SK-N-SH treated with all-trans-retinoic acid at 6 μM for 48 hours (cell line): ENCODE results near the gene GALNT7.

ENCODE experiments used
- ARNTL ChIP-seq: fragments of 450-650 bp; formaldehyde crosslinking; IDR thresholded peaks from 2 replicates; pipeline ENCODE4 v1.5.0; 2020; ENCODE audit warnings: low read depth, mild to moderate bottlenecking, moderate library complexity, borderline replicate concordance
- BACH2 ChIP-seq: fragments of 250-450 bp; sonication (Bioruptor Pico); IDR thresholded peaks from 2 replicates; pipeline ENCODE4 v1.9.0; 2021; ENCODE audit warnings: mild to moderate bottlenecking, borderline replicate concordance
- CREB5 ChIP-seq: fragments of 250-450 bp; sonication (Bioruptor Pico); IDR thresholded peaks from 2 replicates; pipeline ENCODE4 v1.5.1; 2020; ENCODE audit warnings: low read depth, mild to moderate bottlenecking, moderate library complexity
- ESRRG ChIP-seq: fragments of 250-450 bp; sonication (Bioruptor Pico); IDR thresholded peaks from 2 replicates; pipeline ENCODE4 v1.6.1; 2021; ENCODE audit warnings: mild to moderate bottlenecking
- PATZ1 ChIP-seq: fragments of 250-450 bp; sonication (Bioruptor Pico); IDR thresholded peaks from 2 replicates; pipeline ENCODE4 v1.8.0; 2020; ENCODE audit warnings: mild to moderate bottlenecking, moderate library complexity, borderline replicate concordance
- RARB ChIP-seq: fragments of 250-450 bp; sonication (Bioruptor Pico); IDR thresholded peaks from 2 replicates; pipeline ENCODE4 v1.8.0; 2021; ENCODE audit warnings: mild to moderate bottlenecking, moderate library complexity
- TSHZ2 ChIP-seq: fragments of 250-450 bp; sonication (Bioruptor Pico); IDR thresholded peaks from 2 replicates; pipeline ENCODE4 v1.5.0; 2020; ENCODE audit warnings: mild to moderate bottlenecking, moderate library complexity
- ZC3H10 ChIP-seq: fragments of 250-450 bp; sonication (Bioruptor Pico); IDR thresholded peaks from 2 replicates; pipeline ENCODE4 v1.5.1; 2021; ENCODE audit warnings: mild to moderate bottlenecking, moderate library complexity
- ZFP30 ChIP-seq: fragments of 450-650 bp; formaldehyde crosslinking; IDR thresholded peaks from 2 replicates; pipeline ENCODE4 v1.5.0; 2022; ENCODE audit warnings: mild to moderate bottlenecking, moderate library complexity
- ZNF565 ChIP-seq: fragments of 450-650 bp; formaldehyde crosslinking; conservative IDR thresholded peaks from 2 replicates; pipeline ENCODE4 v1.5.0; 2020; ENCODE audit warnings: low read depth, mild to moderate bottlenecking, moderate library complexity
- ZNF8 ChIP-seq: fragments of 450-650 bp; formaldehyde crosslinking; IDR thresholded peaks from 2 replicates; pipeline ENCODE4 v1.5.0; 2020; ENCODE audit warnings: mild to moderate bottlenecking, moderate library complexity

- no peak for TF ChIP-seq ZNF8 (CRISPR knock-in tag)
- TF ChIP-seq PATZ1 = no peak
- TF ChIP-seq ZC3H10 (CRISPR knock-in tag) = no peak
- no peak for TF ChIP-seq ESRRG
- TF ChIP-seq ZNF565 (CRISPR knock-in tag) = no peak
- TF ChIP-seq CREB5 = no peak
- no peak for TF ChIP-seq RARB
- no peak for TF ChIP-seq ARNTL (CRISPR knock-in tag)
- TF ChIP-seq ZFP30 (CRISPR knock-in tag) = no peak
- no peak for TF ChIP-seq BACH2 (CRISPR knock-in tag)
- TF ChIP-seq TSHZ2 (CRISPR knock-in tag) = no peak
Observed at GRCh38 chr4:173233857-173234256, 65.2 kb downstream of the GALNT7 start.
